HG02840 (cell line): ENCODE measurements around the gene PILRA.
A peak's percentile ranks its signal among the peaks of the same experiment; 100 is the strongest.
"Not testable (repeated sequence)": the region's sequence is repeated elsewhere in the genome, so short reads cannot be mapped to it uniquely, and the experiment has no call there.

ENCODE experiments used
- ATAC-seq: cut with Tn5 transposase; IDR thresholded peaks from one replicate; pipeline ENCODE4 v1.9.1; 2021; ENCODE audit warnings: mild to moderate bottlenecking, moderate library complexity, moderate number of reproducible peaks; ENCODE audit not compliant: unreplicated experiment, low FRiP score

The PILRA gene

GRCh38 chr7:100373261-100373831, at the start of gene PILRA:
Gene PILRA, plus strand, starts transcription at chr7:100373487. Its CDS starts 170 bp downstream, at chr7:100373657.
- no peak for ATAC-seq

GRCh38 chr7:100324194-100324593, 49.1 kb upstream of the PILRA start:
- not testable (repeated sequence) for ATAC-seq

GRCh38 chr7:100325671-100326070, 47.6 kb upstream of the PILRA start:
- not testable (repeated sequence) for ATAC-seq

GRCh38 chr7:100326914-100327313, 46.4 kb upstream of the PILRA start:
- not testable (repeated sequence) for ATAC-seq

- peak; percentile 97 for ATAC-seq
Observed at GRCh38 chr7:100335566-100336466, 37.5 kb upstream of the PILRA start.

GRCh38 chr7:100338083-100338696, 35.1 kb upstream of the PILRA start:
- ATAC-seq: not testable (repeated sequence)

- not testable (repeated sequence) for ATAC-seq
Observed at GRCh38 chr7:100341286-100341685, 32.0 kb upstream of the PILRA start.

GRCh38 chr7:100342765-100343164, 30.5 kb upstream of the PILRA start:
- ATAC-seq: no peak

GRCh38 chr7:100344124-100344559, 29.1 kb upstream of the PILRA start:
- ATAC-seq: not testable (repeated sequence)

- peak; percentile 65 for ATAC-seq
Observed at GRCh38 chr7:100344560-100345287, 28.6 kb upstream of the PILRA start.

- peak; percentile 29 for ATAC-seq
Observed at GRCh38 chr7:100345288-100345672, 28.0 kb upstream of the PILRA start.

GRCh38 chr7:100346921-100347320, 26.4 kb upstream of the PILRA start:
- no peak for ATAC-seq

GRCh38 chr7:100348805-100349204, 24.5 kb upstream of the PILRA start:
- no peak for ATAC-seq

GRCh38 chr7:100349757-100350156, 23.5 kb upstream of the PILRA start:
- ATAC-seq: no peak

GRCh38 chr7:100351657-100352058, 21.6 kb upstream of the PILRA start:
- ATAC-seq: no peak

GRCh38 chr7:100352230-100352781, 21.0 kb upstream of the PILRA start:
- ATAC-seq: not testable (repeated sequence)

GRCh38 chr7:100352984-100353684, 20.2 kb upstream of the PILRA start:
- ATAC-seq: no peak

GRCh38 chr7:100353685-100354330, 19.5 kb upstream of the PILRA start:
- ATAC-seq: no peak

- ATAC-seq: no peak
Observed at GRCh38 chr7:100356416-100357068, 16.7 kb upstream of the PILRA start.
